PC-9 (cell line): ENCODE results near the gene USP43.

Experiments
- CTCF ChIP-seq: fragments of 200-600 bp; sonication (generic); conservative IDR thresholded peaks from 2 replicates; pipeline ENCODE4 v1.6.1; 2017; ENCODE audit warnings: mixed run types, antibody characterized with exemption, mild to moderate bottlenecking, moderate library complexity
- EZH2 ChIP-seq: fragments of 200-600 bp; sonication (generic); IDR thresholded peaks from 2 replicates; pipeline ENCODE4 v1.8.0; 2017; ENCODE audit warnings: antibody characterized with exemption, low read depth

GRCh38 chr17:9628509-9628908, 16.8 kb upstream of the USP43 start:
- TF ChIP-seq CTCF (no peak; the same call in 1 of the 2 replicates), EZH2 (no peak)
